Natural killer cell (primary cell): ENCODE results near the gene SPRY1. TPM values are rescaled to one million over a fixed set of nuclear protein-coding genes. Genes with fewer than 3 reads are reported as not detected.

Source experiments
- ATAC-seq, 3 donors: fragments of 150-1000 bp in 2 of 3; fragments of 200-7000 bp in 1 of 3; cut with Tn5 transposase; 1 replicate in 1 of 3; 2 replicates in 2 of 3; pipeline ENCODE4 v1.10.0; 2021; ENCODE audit warnings: mild to moderate bottlenecking in 2 of 3, moderate library complexity in 2 of 3
- DNase-seq, 2 donors: peaks; one replicate each; pipeline versions ENCODE4 v3.0.0 to v3.0.0-alpha.2; 2013 to 2021; ENCODE audit warnings: mixed read lengths in 1 of 2
- H3K27ac ChIP-seq: one replicate; pipeline ENCODE4 v1.5.1; 2013; ENCODE audit warnings: mild to moderate bottlenecking, low read length
- H3K27me3 ChIP-seq: one replicate; pipeline ENCODE4 v1.6.1; 2013; ENCODE audit warnings: low read length; ENCODE audit not compliant: control insufficient read depth, insufficient read depth
- H3K36me3 ChIP-seq: one replicate; pipeline ENCODE4 v1.6.1; 2013; ENCODE audit warnings: low read length; ENCODE audit not compliant: control insufficient read depth, insufficient read depth
- H3K4me1 ChIP-seq: one replicate; pipeline ENCODE4 v1.6.1; 2013; ENCODE audit warnings: low read length; ENCODE audit not compliant: control insufficient read depth, insufficient read depth
- H3K4me3 ChIP-seq: one replicate; pipeline ENCODE4 v1.5.1; 2013; ENCODE audit warnings: low read length
- H3K9me3 ChIP-seq: one replicate; pipeline ENCODE4 v1.6.1; 2013; ENCODE audit warnings: low read length; ENCODE audit not compliant: control insufficient read depth, insufficient read depth
- H3K27ac Mint-ChIP-seq, 2 donors: one replicate each; pipeline ENCODE4 v1.8.0; 2022; ENCODE audit warnings: mild to moderate bottlenecking in 2 of 2, mixed read lengths in 2 of 2, moderate library complexity in 1 of 2
- H3K27me3 Mint-ChIP-seq, 2 donors: one replicate each; pipeline ENCODE4 v1.8.0; 2022; ENCODE audit warnings: low read depth in 2 of 2, mixed read lengths in 2 of 2
- H3K36me3 Mint-ChIP-seq: one replicate; pipeline ENCODE4 v1.8.0; 2022; ENCODE audit warnings: mixed read lengths
- H3K4me1 Mint-ChIP-seq, 2 donors: one replicate each; pipeline ENCODE4 v1.8.0; 2022; ENCODE audit warnings: mixed read lengths in 2 of 2
- H3K4me3 Mint-ChIP-seq: one replicate; pipeline ENCODE4 v1.8.0; 2022; ENCODE audit warnings: mild to moderate bottlenecking, moderate library complexity, mixed read lengths
- H3K9me3 Mint-ChIP-seq, 2 donors: one replicate each; pipeline ENCODE4 v1.8.0; 2022; ENCODE audit warnings: mixed read lengths in 2 of 2
- WGBS: methylation state at CpG from one replicate; pipeline ENCODE4 v1.1.7; 2013; ENCODE audit warnings: missing lambda C conversion rate; ENCODE audit not compliant: insufficient coverage; 5-methylcytosine and 5-hydroxymethylcytosine counted together
- intact Hi-C: fragments of 100-400 bp; cut with micrococcal nuclease; formaldehyde crosslinking; loops from one replicate; pipeline ENCODE4 v1.14.2; 2022
- total RNA-seq, 4 donors: library from RNA; stranded (reverse); fragments of 120-200 nt in 1 of 4; gene quantifications; one replicate each; pipeline versions ENCODE4 v1.2.3 to v1.2.4, GENCODE V29; 2013 to 2022
- TF ChIP-seq, protein P1 (sequence below): fragments of 200-600 bp; IDR thresholded peaks from one replicate; pipeline ENCODE4 v1.8.0; 2022; ENCODE audit warnings: antibody characterized with exemption

Gene SPRY1
- total RNA-seq, 3 donors from 2014 or later (not counting 1 experiment from before 2014, with no cell fraction given) = 8.7 to 9.8 (median 9.5) TPM

DNA sequence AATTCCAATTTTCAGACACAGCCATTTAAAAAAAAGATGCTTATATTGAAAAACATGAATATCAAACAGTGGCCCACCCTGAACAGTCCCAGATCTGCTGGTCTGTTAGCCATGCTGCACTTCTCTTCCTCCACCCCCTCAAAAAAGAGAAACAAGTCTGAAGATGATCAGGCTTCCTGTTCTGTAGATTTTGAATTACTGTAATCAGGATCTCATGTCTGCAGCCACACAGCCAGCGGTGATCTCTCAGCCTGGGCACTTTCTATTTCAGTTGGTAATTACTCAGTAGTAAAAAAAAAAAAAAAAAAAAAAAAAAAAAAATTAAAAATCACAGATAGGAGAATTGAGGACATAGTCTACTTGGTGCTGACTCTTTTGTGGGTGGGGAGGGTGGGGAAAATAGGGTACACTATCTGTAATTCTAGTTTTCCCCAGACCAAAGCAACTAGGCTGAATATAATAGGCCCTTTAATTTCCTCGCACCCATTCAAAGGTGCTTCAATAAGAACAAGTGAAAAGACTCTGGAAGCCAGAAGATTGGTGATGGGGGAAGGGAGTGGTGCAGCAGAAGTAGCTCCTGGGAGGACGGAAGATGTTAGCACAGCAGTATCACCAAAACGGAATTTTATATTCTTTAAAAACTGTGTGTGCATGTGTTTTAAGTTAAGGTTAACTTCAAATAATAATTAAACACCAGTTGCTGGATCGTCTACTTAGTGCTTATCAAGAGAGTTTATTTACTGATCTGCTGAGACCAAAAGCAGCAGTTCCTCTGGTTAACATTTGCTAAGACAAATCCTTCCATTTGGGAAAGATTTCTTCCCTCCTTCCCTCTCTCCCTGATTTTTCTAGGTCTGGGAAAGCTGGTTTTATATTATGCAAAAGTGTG, 47.0 kb downstream of the SPRY1 start:
- Histone ChIP-seq H3K27me3 (no peaks in the 10 kb centered on the region), H3K9me3 (no peaks in the 10 kb centered on the region), H3K4me3 (no peak overlapping the region), H3K36me3 (no peaks in the 10 kb centered on the region), H3K27ac (peak overlapping the region; percentile 39), H3K4me1 (peaks cover 12% of the 10 kb centered on the region)
- ATAC-seq (peak; percentile 48 to 64 (median 52)), DNase-seq (peak in 1 of 2 donors; percentile 31)
- peak overlapping the region in 1 of 2 donors; percentile 74 for H3K27ac Mint-ChIP-seq
- 40% methylated on average over 3 of the region's 5 CpGs for WGBS
- H3K36me3 Mint-ChIP-seq = no peaks in the 10 kb centered on the region
- H3K27me3 Mint-ChIP-seq = no peaks in the 10 kb centered on the region
- intact Hi-C loops = no loop called here
- no peak overlapping the region for H3K4me3 Mint-ChIP-seq
- TF ChIP-seq, protein P1, sequence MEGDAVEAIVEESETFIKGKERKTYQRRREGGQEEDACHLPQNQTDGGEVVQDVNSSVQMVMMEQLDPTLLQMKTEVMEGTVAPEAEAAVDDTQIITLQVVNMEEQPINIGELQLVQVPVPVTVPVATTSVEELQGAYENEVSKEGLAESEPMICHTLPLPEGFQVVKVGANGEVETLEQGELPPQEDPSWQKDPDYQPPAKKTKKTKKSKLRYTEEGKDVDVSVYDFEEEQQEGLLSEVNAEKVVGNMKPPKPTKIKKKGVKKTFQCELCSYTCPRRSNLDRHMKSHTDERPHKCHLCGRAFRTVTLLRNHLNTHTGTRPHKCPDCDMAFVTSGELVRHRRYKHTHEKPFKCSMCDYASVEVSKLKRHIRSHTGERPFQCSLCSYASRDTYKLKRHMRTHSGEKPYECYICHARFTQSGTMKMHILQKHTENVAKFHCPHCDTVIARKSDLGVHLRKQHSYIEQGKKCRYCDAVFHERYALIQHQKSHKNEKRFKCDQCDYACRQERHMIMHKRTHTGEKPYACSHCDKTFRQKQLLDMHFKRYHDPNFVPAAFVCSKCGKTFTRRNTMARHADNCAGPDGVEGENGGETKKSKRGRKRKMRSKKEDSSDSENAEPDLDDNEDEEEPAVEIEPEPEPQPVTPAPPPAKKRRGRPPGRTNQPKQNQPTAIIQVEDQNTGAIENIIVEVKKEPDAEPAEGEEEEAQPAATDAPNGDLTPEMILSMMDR = no peak
- peaks cover 16 to 22% of the 10 kb centered on the region in 2 donors for H3K4me1 Mint-ChIP-seq
- no peaks in the 10 kb centered on the region for H3K9me3 Mint-ChIP-seq

DNA sequence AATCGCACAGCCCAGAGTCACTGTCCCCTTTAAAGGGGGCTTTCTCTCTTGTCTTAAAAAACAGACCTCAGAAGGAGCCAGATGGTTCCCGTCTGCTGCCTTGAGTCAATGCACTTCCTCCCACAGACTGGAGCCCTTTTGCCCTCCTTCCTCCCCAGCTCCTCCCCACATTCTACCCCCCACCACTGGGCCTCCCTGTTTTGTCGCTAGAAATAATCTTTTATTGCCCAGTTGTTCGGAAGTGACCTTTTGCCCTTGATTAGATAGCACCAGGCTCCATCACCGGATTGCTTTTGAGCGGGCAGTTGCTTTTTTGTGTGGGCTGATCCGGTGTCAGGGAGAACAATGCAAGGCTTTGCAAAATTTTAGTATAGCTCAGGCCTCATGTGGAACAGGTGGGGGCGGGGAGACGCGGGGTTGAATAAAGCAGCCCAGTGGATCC, 47.7 kb downstream of the SPRY1 start:
- Mint-ChIP-seq H3K36me3 (no peaks in the 10 kb centered on the region), H3K4me3 (peak overlapping the region; percentile 50), H3K9me3 (no peaks in the 10 kb centered on the region), H3K4me1 (peaks cover 19 to 24% of the 10 kb centered on the region in 2 donors), H3K27me3 (peaks cover 0 to 1% of the 10 kb centered on the region in 2 donors), H3K27ac (peak overlapping the region in 1 of 2 donors; percentile 74)
- WGBS = 4% methylated on average over 7 of the region's 10 CpGs
- peak; percentile 72 to 83 (median 80) for ATAC-seq
- no peaks in the 10 kb centered on the region for H3K36me3 ChIP-seq
- H3K9me3 ChIP-seq = no peaks in the 10 kb centered on the region
- intact Hi-C loops = no loop called here
- peak in 1 of 2 donors; percentile 49 for DNase-seq
- TF ChIP-seq, protein P1 = no peak
- H3K27me3 ChIP-seq = no peaks in the 10 kb centered on the region
- H3K27ac ChIP-seq = peak overlapping the region; percentile 39
- peaks cover 12% of the 10 kb centered on the region for H3K4me1 ChIP-seq
- no peak overlapping the region for H3K4me3 ChIP-seq

DNA sequence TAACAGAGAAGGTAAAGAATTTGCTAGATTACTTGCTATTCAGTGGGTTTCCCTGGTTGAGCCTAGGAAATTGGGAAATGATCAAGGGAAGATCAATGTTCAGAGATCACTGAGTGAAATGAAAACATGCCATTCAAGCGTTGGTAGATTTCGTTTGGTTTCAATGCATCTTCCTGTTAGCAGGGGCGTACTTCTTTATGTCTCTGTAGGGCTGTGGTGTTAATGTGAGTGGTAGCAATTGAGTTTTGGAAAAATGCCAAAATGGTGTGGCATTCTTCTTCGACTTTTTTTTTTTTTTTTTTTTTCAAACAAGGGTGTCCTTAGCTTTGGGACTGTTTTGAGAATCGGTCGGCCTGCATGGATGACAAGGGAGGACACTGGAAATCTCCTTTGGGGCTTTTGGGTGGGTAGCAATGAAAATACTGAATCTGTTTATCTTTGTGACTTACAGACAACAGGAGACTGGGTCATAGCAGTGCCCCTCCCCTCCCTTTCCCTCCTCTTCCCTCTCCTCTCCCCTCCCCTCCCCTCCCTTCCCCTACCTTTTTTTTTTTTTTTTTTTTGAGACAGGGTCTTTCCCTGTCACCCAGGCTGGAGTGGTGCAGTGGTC, 50.4 kb downstream of the SPRY1 start:
- peaks cover 0 to 2% of the 10 kb centered on the region in 2 donors for H3K27me3 Mint-ChIP-seq
- Histone ChIP-seq H3K4me1 (peaks cover 16% of the 10 kb centered on the region), H3K4me3 (no peak overlapping the region), H3K27ac (no peak overlapping the region), H3K9me3 (no peaks in the 10 kb centered on the region), H3K27me3 (no peaks in the 10 kb centered on the region), H3K36me3 (no peaks in the 10 kb centered on the region)
- no peaks in the 10 kb centered on the region for H3K9me3 Mint-ChIP-seq
- intact Hi-C loops = no loop called here
- TF ChIP-seq, protein P1 = no peak
- no peak overlapping the region for H3K27ac Mint-ChIP-seq
- ATAC-seq = no peak
- no peaks in the 10 kb centered on the region for H3K36me3 Mint-ChIP-seq
- H3K4me3 Mint-ChIP-seq = no peak overlapping the region
- 11% methylated on average over 6 of the region's 6 CpGs for WGBS
- peaks cover 29 to 35% of the 10 kb centered on the region in 2 donors for H3K4me1 Mint-ChIP-seq
- DNase-seq = peak in 1 of 2 donors; percentile 34
